Trophoblast cell (in vitro differentiated cells and primary cell): ENCODE results near the gene GFPT2.

Experiments
- DNase-seq, 2 donors: peaks; one replicate each; pipeline ENCODE4 v3.0.0-alpha.2; 2016
- H2AFZ ChIP-seq: 2 replicates; pipeline ENCODE4 v1.6.1; 2013; ENCODE audit warnings: low read length, moderate library complexity, mild to moderate bottlenecking; ENCODE audit not compliant: insufficient read depth, poor library complexity
- H2AK5ac ChIP-seq: 2 replicates; pipeline ENCODE4 v1.6.1; 2013; ENCODE audit warnings: mild to moderate bottlenecking, low read length
- H2BK120ac ChIP-seq: 2 replicates; pipeline ENCODE4 v1.6.1; 2013; ENCODE audit warnings: low read length, mild to moderate bottlenecking, moderate library complexity; ENCODE audit not compliant: insufficient read depth, poor library complexity
- H2BK12ac ChIP-seq: 2 replicates; pipeline ENCODE4 v1.6.1; 2013; ENCODE audit warnings: mild to moderate bottlenecking, low read length, moderate library complexity
- H2BK5ac ChIP-seq: 2 replicates; pipeline ENCODE4 v1.6.1; 2013; ENCODE audit warnings: low read length, low read depth, moderate library complexity, mild to moderate bottlenecking; ENCODE audit not compliant: poor library complexity
- H3K14ac ChIP-seq: 2 replicates; pipeline ENCODE4 v1.6.1; 2013; ENCODE audit warnings: mild to moderate bottlenecking, low read length
- H3K18ac ChIP-seq: 2 replicates; pipeline ENCODE4 v1.6.1; 2013; ENCODE audit warnings: mild to moderate bottlenecking, low read length
- H3K23ac ChIP-seq: 2 replicates; pipeline ENCODE4 v1.6.1; 2013; ENCODE audit warnings: low read length
- H3K27ac ChIP-seq: 2 replicates; pipeline ENCODE4 v1.5.1; 2013; ENCODE audit warnings: low read depth, mild to moderate bottlenecking, inconsistent platforms, low read length, moderate library complexity
- H3K27me3 ChIP-seq: 2 replicates; pipeline ENCODE4 v1.6.1; 2013; ENCODE audit warnings: inconsistent platforms, mild to moderate bottlenecking, low read length, moderate library complexity; ENCODE audit not compliant: insufficient read depth
- H3K36me3 ChIP-seq, 2 experiments: 1 replicate in 1 of 2; 2 replicates in 1 of 2; pipeline ENCODE4 v1.6.1; 2013; ENCODE audit warnings: low read length in 2 of 2, mild to moderate bottlenecking in 2 of 2, moderate library complexity in 1 of 2; ENCODE audit not compliant: insufficient read depth in 2 of 2, control insufficient read depth in 1 of 2
- H3K4ac ChIP-seq: 2 replicates; pipeline ENCODE4 v1.6.1; 2013; ENCODE audit warnings: low read depth, mild to moderate bottlenecking, low read length, moderate library complexity
- H3K4me1 ChIP-seq, 2 experiments: 1 replicate in 1 of 2; 2 replicates in 1 of 2; pipeline ENCODE4 v1.6.1; 2013; ENCODE audit warnings: low read length in 2 of 2, mild to moderate bottlenecking in 2 of 2, moderate library complexity in 1 of 2; ENCODE audit not compliant: insufficient read depth in 2 of 2, control insufficient read depth in 1 of 2
- H3K4me2 ChIP-seq: 2 replicates; pipeline ENCODE4 v1.6.1; 2013; ENCODE audit warnings: inconsistent platforms, mild to moderate bottlenecking, low read length, moderate library complexity
- H3K4me3 ChIP-seq: 2 replicates; pipeline ENCODE4 v1.5.1; 2013; ENCODE audit warnings: mild to moderate bottlenecking, low read depth, low read length, inconsistent platforms
- H3K79me1 ChIP-seq: one replicate; pipeline ENCODE4 v1.6.1; 2013; ENCODE audit warnings: low read length
- H3K79me2 ChIP-seq: 2 replicates; pipeline ENCODE4 v1.6.1; 2013; ENCODE audit warnings: low read length, mild to moderate bottlenecking; ENCODE audit not compliant: control insufficient read depth, insufficient read depth, poor library complexity
- H3K9ac ChIP-seq: 2 replicates; pipeline ENCODE4 v1.6.1; 2013; ENCODE audit warnings: mild to moderate bottlenecking, low read length
- H3K9me3 ChIP-seq: 2 replicates; pipeline ENCODE4 v1.6.1; 2013; ENCODE audit warnings: low read depth, mild to moderate bottlenecking, control low read depth, inconsistent platforms, low read length; ENCODE audit not compliant: insufficient read depth
- H4K12ac ChIP-seq: 2 replicates; pipeline ENCODE4 v1.6.1; 2013; ENCODE audit warnings: low read depth, mild to moderate bottlenecking, low read length, moderate library complexity
- H4K8ac ChIP-seq: 2 replicates; pipeline ENCODE4 v1.6.1; 2013; ENCODE audit warnings: low read depth, mild to moderate bottlenecking, low read length, moderate library complexity
- H4K91ac ChIP-seq: one replicate; pipeline ENCODE4 v1.6.1; 2013; ENCODE audit warnings: low read depth, mild to moderate bottlenecking, low read length, moderate library complexity
- WGBS: extraction: QIAGEN DNeasy Blood & Tissue Kit; methylation state at CpG from one replicate; pipeline ENCODE4 v1.1.7; 2013; ENCODE audit warnings: missing lambda C conversion rate; ENCODE audit not compliant: insufficient read length, insufficient coverage; ENCODE audit errors: extremely low coverage; 5-methylcytosine and 5-hydroxymethylcytosine counted together

GFPT2 gene

GRCh38 chr5:180251141-180251540 is 102.0 kb downstream of the GFPT2 start:
- Histone ChIP-seq H3K14ac (no peak overlapping the region), H3K79me1 (no peaks in the 10 kb centered on the region), H3K9me3 (peaks cover 39% of the 10 kb centered on the region), H2AFZ (no peak overlapping the region), H3K9ac (no peak overlapping the region), H4K91ac (no peak overlapping the region), H4K12ac (no peak overlapping the region), H2AK5ac (no peak overlapping the region), H3K4me1 (no peaks in the 10 kb centered on the region), H3K23ac (no peak overlapping the region), H3K18ac (no peak overlapping the region), H3K36me3 (peaks cover 59 to 62% of the 10 kb centered on the region in 2 experiments), H3K4ac (no peak overlapping the region), H3K4me2 (no peak overlapping the region), H3K4me3 (no peak overlapping the region), H3K79me2 (no peaks in the 10 kb centered on the region), H3K27ac (no peak overlapping the region), H4K8ac (no peak overlapping the region), H2BK120ac (no peak overlapping the region), H3K27me3 (no peaks in the 10 kb centered on the region), H2BK12ac (no peak overlapping the region), H2BK5ac (no peak overlapping the region)
- WGBS = no CpG with 5 or more reads among the region's 9 CpGs
- DNase-seq = no peak
